CD4-positive, alpha-beta T cell treated with Interleukin-2 at 100 ng/mL for 4 hours (primary cell): ENCODE results near the gene ZNF532.
"Not testable (repeated sequence)": the region's sequence is repeated elsewhere in the genome, so short reads cannot be mapped to it uniquely, and the experiment has no call there.

Experiments
- DNase-seq: peaks from one replicate; pipeline ENCODE4 v3.0.0-alpha.2; 2020; ENCODE audit warnings: low spot score

ZNF532 gene

DNA sequence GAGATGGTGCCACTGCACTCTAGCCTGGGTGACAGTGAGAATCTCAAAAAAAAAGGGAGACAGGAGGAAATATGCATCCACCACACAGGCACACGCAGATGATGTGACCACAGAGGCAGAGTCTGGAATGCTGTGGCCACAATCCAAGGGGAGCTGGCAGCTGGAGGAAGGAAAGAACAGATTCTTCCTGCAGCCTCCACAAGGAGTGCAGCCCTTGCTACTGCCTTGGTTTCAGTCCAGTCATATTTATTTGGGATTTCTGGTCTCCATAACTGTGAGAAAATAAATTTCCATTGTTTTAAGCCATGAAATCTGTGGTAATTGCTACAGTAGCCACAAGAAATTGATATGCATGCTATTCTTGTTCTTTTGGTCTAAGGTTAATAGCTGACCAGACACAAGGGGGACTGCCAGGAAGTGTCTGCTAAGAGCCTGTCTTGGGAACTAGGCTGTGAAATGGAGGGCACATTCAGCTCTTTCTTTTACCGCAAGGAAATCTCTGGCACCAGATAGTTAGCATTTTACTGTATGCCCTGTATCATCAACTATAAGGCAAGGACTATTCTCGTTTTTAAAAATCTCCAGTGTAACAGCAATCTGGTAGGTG, 141.9 kb downstream of the ZNF532 start:
- no peak for DNase-seq

DNA sequence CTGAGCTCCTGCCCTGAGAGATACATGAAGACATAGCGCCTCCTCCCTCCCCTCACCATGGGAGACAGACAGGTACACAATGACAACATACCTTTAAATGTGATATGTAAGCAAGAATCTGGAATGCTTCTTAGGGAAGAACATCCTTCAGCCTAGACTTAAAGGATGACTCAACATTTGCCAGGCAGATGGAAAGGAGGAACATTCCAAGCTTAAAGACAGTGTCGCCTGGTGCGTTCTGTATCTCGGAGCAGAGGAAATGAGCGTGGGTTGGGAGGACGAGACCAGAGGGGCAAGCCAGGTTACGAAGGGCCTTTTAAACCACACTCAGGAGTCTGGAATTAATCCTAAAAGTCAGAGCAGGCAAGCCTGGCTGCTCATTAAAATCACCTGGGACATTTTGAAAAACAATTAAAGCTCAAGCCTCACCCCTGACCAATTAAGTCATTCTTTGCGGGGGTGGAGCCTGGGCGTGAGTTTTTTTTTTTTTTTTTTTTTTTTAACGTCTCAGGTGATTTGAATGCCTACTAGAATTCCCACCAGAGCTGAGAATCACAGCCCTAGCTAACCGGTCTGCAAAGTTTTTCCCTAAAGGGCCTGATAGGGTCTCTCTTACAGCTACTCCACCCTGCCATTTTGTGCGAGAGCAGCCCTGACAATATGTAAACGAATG, 143.8 kb downstream of the ZNF532 start:
- no peak for DNase-seq

DNA sequence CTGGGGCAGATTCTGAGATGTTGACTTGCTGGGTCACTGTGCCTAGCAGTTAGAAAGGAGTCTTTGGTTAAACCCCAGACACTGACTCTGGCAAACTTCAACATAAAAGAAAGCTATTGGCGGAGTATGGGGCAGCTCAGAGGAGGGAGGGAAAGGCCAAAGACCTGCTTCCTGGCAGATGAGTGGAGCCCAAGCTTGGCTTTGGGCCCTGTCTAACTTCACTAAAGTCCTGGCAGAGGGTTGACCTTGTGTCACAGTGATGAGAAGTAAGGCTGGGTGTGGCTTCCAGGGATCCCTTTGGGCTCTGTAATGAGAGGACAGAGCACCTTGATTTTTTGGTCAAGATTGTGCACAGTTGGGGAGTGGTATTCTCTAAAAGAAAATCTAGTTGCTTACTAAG, 145.2 kb downstream of the ZNF532 start:
- DNase-seq = no peak

DNA sequence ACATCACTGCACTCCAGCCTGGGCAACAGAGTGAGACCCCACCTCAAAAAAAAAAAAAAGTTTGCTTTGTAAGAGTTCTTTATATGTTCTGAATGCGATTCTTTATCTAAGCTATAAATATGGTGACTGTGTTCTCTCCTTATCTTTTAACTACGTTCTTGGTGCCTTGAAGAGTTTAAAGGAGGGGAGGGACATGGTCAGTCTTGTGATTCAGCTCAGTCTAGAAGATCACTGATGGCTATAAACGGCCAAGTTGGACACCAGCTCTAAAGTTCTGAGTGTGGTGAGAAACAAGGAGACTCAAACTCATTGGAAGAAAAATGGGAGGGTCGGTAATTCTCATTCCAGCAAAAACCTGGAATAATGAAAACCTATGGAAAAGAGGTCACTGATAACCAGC, 146.6 kb downstream of the ZNF532 start:
- DNase-seq = no peak

DNA sequence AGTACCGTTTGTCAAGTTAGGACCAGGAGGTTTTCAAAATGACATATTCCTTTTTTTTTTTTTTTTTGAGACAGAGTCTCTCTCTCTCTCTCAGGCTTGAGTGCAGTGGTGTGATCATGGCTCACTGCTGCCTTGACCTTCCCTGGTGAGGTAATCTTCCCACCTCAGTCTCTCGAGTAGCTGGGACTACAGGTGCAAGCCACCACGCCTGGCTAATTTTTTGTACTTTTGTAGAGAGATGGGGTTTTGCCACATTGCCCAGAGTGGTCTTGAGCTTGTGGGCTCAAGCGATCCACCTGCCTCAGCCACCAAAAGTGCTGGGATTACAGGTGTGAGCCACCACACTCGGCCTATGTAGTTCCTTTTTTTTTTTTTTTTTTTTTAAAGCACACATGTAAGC, 147.1 kb downstream of the ZNF532 start:
- no peak for DNase-seq

DNA sequence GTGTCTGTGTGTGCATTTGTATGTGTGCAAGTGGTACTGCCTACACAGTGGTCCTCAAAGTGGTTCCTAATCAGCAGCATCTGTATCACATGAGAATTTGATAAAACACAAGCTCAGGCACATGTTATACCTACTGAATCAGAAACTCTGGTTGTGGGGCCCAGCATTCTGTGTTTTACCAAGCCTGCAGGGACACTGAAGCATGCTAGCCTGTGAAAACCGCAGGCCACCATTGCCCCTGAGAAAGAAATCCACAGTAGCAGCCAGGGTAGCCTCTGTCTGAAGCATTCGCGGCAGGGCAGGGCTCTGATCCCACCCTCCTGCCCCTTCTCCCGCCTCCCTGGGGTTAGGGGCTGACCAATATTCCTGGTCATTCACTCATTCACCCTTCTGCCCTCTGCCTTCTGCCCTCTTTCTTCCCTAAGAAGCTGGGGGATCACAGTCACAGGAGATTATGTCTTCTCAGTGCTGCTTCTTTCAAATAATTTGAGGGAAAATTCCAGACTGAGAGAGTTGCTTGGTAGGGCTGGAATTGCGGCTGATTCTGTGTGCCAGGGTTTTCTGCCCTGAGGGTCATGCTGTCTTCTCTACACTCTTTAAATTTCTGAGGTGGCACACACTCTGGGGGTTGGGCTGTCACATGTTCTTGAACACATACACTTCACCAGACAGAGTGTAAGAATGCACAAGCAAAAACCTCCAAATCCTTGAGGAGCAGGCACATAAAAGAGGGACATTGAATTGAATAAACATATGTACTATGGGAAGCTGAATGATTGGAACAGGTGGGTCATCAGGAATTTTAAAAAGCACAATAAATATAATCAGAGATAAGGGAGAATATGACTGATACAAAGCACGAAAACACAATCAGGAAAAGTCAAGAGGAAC, 148.4 kb downstream of the ZNF532 start:
- DNase-seq = no peak

DNA sequence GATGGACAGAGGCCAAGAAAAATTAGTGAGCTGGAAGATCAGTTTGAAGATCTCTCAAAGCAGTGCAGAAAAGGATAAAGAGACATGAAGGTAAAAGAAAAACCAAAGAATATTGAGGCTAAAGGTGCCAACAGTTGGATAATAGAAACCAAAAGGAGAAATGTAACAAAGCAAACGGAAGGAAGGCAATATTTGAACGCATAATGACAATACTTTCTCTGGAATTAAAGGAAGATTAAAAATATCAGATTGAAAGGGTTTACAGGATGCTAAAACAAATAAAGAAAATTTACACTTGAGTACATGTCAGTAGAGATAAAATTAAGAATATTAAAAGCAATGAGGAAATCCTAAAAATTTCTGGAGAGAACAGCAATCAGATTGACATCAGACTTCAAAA, 149.1 kb downstream of the ZNF532 start:
- DNase-seq = no peak

DNA sequence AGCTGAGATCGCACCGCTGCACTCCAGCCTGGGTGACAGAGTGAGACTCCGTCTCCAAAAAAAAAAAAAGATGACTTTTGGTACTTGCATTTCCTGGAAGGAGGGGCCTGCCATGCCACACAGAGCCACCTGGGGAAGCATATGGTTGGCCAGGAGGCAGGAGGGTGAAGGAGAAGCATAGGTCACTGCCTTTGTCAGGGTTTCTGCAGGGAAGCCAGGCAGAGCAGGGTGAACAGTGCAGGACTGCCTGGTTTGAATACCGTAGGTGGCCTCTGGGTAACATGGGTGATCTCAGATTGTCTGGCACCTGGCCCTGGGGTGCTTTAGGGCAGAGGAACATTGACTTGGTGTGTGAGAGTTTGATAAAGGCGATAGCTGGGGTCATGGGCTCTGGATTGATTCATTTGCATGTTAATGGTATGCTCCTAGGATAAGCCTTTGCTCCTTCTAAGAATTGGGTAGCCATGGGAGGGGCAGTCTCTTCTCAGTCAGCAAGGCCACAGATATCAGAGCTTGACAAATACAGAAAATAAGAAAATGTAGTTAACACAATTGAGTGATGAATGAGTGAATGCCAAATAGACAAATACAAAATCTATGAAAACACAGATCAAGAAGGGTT, 151.0 kb downstream of the ZNF532 start:
- no peak for DNase-seq

DNA sequence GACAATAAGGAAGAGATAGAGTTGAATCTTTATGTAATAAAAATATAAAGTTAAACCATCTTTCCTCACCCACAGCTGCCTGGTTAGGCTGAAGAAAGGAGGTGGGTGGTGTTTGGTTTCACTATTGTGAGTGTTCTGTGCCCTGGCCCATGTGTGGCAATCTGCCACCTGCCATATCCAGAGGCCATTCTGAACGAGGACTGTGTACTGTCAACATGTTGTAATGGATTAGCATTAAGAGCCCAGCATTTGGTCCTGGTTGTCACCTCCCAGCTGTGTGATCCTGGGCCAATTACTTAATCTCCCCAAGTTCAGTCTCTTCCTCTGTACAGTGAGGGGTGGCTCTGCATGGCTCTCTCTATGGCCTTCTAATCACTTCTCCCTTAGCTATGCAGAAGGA, 156.8 kb downstream of the ZNF532 start:
- DNase-seq = no peak

DNA sequence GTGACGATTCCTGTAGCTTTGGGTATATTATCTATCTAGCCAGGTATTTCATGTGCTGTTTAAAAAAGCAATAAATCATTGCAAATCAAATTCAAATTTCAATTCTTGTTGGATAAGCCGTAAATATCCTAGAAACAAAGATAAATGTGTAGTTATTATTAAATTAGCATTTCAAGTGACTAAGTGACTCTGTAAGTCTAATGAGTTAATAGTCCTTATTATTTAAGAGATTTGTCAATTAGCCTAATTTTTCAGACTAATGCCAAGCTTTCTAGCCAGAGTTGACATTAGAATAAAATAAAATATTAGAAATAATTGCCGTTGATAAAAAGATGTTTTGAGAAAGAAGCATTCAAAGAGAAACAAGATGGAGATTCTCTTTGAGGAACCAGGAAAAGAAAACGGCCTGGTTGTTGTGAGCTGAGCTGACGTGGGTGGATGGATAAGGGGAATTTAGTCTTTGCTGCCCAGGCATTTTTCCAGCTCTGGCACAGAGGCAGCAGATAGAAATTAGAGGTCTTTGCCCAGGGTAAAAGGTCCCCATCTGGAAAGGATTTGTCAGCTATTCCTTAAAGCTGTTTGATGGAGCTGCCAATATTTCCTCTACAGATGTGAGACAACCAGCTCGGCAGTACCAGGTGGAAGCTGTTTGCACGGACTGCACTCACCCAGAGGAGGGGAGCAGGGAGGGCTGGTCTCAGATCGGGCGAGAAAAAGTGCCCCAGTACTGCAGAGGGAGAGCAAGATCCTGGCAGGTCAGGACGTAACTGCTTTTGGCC, 157.7 kb downstream of the ZNF532 start:
- no peak for DNase-seq

DNA sequence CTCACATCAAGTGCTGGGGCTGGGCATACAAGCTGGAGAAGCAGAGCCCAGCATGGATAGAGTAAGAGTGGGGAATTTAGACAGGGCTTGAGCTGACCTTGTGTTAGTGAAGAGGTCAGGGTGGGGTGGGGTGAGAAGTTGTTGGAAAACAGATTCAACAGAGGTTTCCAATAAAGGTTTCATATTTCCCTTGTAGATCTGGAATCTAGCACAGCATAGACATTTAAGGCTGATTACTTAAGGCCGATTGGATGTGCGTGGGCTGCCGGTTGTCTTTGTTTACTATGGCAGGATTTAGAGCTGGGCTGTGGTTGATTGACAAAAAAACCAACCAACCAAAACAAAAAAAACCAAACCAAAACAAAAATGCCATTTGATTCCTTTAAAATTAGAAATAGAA, 160.2 kb downstream of the ZNF532 start:
- DNase-seq = no peak

DNA sequence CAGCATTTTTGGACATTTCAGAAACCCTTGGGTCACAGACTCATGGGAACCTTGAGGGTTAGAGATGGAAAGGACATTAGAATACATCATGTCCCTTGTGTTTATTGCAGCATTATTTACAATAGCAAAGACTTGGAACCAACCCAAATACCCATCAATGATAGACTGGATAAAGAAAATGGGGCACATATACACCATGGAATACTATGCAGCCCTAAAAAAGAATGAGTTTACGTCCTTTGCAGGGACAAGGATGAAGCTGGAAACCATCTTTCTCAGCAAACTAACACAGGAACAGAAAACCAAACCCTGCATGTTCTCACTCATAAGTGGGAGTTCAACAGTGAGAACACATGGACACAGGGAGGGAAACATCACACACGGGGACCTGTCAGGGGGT, 160.9 kb downstream of the ZNF532 start:
- DNase-seq = not testable (repeated sequence)

DNA sequence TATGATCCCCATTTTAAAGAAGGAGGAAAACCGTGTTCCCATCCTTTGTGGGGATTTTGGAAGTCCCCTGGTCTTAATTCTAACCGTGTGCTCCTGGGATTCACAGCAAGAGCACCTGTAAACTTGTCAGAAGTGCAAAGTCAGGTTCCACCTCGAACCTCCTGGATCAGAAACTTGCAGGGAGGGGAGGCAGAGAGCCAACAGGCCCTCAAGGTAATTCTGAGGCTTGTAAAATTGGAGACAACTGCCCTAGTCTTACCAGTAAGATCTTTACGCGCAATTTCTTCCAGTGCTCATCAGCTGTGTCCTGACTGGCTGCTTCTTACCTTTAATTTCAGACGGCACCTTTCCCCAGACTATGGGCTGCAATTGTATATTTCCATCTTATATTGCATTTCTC, 161.7 kb downstream of the ZNF532 start:
- no peak for DNase-seq

DNA sequence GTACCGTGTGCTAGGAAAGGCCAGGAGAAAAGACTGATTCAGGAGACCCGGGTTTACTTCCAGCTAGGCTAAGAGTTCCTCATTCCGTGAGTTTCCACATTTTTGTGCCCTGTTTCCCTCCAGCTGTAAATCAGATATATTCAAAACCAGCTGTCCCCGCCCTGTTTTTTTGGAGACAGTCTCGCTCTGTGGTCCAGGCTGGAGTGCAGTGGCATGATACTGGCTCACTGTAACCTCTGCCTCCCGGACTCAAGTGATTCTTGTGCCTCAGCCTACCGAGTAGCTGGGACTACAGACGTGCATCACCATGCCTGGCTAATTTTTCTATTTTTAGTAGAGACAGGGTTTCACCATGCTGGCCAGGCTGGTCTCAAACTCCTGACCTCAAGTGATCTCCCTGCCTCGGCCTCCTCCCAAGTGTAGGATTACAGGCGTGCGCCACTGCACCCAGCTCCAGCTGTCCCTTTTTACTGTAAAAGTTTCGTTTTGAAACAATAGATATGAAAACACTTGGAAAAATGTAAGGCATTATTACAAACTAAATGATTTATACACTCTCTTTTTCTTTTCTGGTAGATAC, 162.2 kb downstream of the ZNF532 start:
- no peak for DNase-seq

DNA sequence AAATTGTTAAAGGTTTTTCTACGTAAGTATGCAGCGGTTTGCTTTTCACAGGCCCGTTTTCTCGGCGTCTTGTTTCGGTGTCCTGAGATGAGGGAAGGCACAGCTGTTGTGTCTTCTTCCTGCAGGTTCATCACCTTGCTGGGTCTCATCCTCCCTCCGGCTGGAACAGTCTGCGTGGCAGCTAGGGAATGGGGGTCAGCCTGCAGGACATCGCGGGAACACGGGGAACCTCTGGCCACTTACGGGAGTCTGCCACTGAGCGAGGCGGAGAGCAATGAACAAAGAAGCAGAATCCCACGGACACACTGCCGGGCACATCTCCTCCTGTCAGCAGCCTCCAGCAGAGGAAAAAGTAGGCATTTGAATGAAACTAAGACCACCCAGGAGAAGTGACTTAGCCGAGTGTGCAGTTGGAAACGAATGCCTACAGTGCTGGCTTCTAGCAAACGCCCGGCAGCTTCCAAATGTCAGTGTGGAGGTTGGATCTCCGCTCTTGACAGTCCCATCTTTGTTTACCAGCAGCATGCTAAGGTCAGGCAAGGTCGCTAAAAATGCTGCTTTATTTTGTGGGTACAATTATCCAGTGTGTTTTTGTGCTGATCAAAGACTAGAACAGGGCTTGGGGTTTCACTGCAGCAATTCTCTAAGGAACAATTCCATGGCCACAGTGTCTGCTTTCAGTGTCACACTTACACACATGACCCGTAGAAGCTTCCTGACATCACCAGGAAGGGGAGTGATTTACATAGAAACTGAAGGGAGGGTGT, 165.2 kb downstream of the ZNF532 start:
- no peak for DNase-seq

DNA sequence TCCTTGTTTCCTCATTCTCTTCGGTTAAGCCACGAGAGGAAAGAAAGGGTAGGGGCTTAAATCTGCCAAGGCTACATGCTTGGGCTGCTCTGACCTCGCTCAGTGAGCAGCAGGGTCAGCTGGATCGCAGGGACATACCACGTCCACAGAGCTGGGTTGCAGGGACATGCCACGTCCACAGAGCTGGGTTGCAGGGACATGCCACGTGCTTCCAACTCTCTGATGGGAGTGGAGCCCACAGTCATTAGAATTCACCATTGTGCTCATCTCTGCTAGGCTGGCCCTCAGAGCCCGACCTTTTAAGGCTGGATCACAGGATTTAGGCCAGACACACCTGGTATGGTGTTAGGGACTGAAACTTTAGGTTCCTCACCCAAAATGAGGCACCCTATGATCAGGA, 167.6 kb downstream of the ZNF532 start:
- no peak for DNase-seq

DNA sequence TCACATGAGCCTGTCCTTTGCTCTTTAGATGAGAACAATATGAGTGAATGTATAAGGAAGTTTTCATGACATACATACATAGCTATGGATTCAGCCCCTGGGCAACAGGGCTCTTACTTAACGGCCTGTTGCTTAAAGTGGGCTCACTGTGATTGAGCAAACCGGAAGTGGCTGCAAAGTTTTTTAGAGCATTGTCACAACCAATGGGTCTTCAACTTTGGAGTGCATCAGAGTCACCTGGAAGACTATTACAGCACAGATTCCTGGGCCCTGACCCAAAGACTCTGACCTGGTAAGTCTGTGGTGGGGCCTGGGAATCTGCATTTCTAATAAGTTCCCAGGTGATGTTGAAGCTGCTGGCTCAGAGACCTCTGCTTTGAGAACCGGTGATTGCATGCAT, 168.7 kb downstream of the ZNF532 start:
- DNase-seq = no peak

DNA sequence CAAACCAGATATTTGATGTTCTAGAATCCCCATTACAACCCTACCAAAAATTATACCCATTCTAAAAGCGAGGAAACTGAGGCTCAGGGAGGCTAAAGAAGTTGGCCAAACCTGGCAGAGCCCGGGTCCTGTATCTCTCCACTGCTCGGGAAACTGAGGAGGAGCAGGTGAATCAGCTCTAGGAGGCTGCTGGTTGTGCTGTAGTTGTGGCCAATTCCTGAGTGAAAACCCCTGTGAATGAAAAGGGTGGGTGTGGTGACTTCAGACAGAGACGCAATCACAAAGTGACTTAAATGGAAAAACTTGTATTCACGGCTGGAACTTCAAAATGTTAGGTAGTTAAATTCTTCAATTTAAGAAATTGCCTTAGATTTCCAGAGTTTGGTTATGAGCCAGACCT, 169.3 kb downstream of the ZNF532 start:
- DNase-seq = no peak

DNA sequence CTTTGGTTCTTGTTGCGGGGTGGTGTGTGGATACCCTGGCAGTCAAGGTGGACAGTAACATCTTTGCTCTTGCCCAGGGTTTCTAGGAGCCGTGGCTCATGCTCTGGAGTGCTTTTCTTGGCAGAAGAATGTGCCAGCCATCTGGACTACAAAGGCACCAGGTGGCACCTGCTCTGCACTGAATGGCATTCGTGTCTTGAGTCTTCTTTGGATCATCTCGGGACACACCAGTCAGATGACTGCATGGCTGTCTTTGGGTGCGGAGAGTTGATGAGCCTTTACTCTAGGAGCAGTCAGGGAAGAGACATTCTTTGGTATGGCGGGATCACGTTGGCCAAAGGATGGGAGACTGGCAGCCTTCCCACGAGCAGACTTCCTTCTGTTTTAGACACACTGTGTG, 170.9 kb downstream of the ZNF532 start:
- DNase-seq = no peak
